A673 (cell line): ENCODE results near the gene NFATC2. TPM values are rescaled to one million over a fixed set of nuclear protein-coding genes. Genes with fewer than 3 reads are reported as not detected.

Experiments used
- BruUV-seq: library from RNA; stranded (reverse); fragments of 400-500 nt; replicated peaks from 2 replicates; lab custom pipeline; 2021; lab: Mats Ljungman, UMichigan
- CTCF ChIA-PET: fragments of 300-600 bp; sonication (Branson Sonifier 250); formaldehyde crosslinking; loops from one replicate; lab custom pipeline; 2022; ENCODE audit warnings: antibody characterized with exemption; lab: Charles Lee
- POLR2A ChIA-PET: fragments of 300-600 bp; sonication (Branson Sonifier 250); formaldehyde crosslinking; loops from one replicate; lab custom pipeline; 2022; ENCODE audit warnings: antibody characterized with exemption; ENCODE audit not compliant: low non-redundant PET; lab: Charles Lee
- DNase-seq: peaks from one replicate; pipeline ENCODE4 v3.0.0-alpha.2; 2015; ENCODE audit warnings: low spot score
- H3K27ac ChIP-seq: fragments of 200-600 bp; sonication (generic); 2 replicates; pipeline ENCODE4 v1.5.1; 2016; ENCODE audit warnings: mixed run types, low read depth, mild to moderate bottlenecking, mixed read lengths, antibody characterized with exemption, low read length; ENCODE audit not compliant: poor library complexity, severe bottlenecking
- H3K27me3 ChIP-seq: fragments of 200-600 bp; sonication (generic); replicated peaks from 2 replicates; pipeline ENCODE4 v1.6.1; 2017; ENCODE audit warnings: mixed run types, low read depth, mild to moderate bottlenecking, mixed read lengths, antibody characterized with exemption, low read length; ENCODE audit not compliant: insufficient read depth, poor library complexity
- H3K36me3 ChIP-seq: fragments of 200-600 bp; sonication (generic); 2 replicates; pipeline ENCODE4 v1.6.1; 2016; ENCODE audit warnings: mixed run types, mild to moderate bottlenecking, mixed read lengths, antibody characterized with exemption, low read length; ENCODE audit not compliant: insufficient read depth, poor library complexity, severe bottlenecking
- H3K4me1 ChIP-seq: fragments of 200-600 bp; sonication (generic); 2 replicates; pipeline ENCODE4 v1.6.1; 2017; ENCODE audit warnings: mixed run types, mild to moderate bottlenecking, mixed read lengths, antibody characterized with exemption, low read length; ENCODE audit not compliant: insufficient read depth, poor library complexity, severe bottlenecking
- H3K4me3 ChIP-seq: fragments of 200-600 bp; sonication (generic); 2 replicates; pipeline ENCODE4 v1.5.1; 2016; ENCODE audit warnings: low read depth, mixed run types, mild to moderate bottlenecking, mixed read lengths, low read length; ENCODE audit not compliant: poor library complexity, severe bottlenecking
- H3K9me3 ChIP-seq: fragments of 200-600 bp; sonication (generic); 2 replicates; pipeline ENCODE4 v1.6.1; 2016; ENCODE audit warnings: mixed run types, low read depth, mild to moderate bottlenecking, mixed read lengths, antibody characterized with exemption, low read length; ENCODE audit not compliant: poor library complexity, severe bottlenecking
- EZH2 ChIP-seq: fragments of 200-600 bp; sonication (generic); IDR thresholded peaks from 2 replicates; pipeline ENCODE4 v1.6.1; 2017; ENCODE audit warnings: borderline replicate concordance, low read depth, mild to moderate bottlenecking, mixed read lengths, antibody characterized with exemption, low read length; ENCODE audit not compliant: poor library complexity, severe bottlenecking
- intact Hi-C: fragments of 100-400 bp; cut with micrococcal nuclease; formaldehyde crosslinking; loops from one replicate; pipeline ENCODE4 v1.10.0; 2022; ENCODE audit not compliant: unreplicated experiment
- total RNA-seq: library from RNA; stranded (reverse); gene quantifications from 2 replicates; pipeline ENCODE4 v1.2.3, GENCODE V29; 2021
- TF ChIP-seq, protein P1 (sequence below): fragments of 300-800, 200-600 bp; sonication (generic); conservative IDR thresholded peaks from 2 replicates; pipeline ENCODE4 v1.5.1; 2017; ENCODE audit warnings: low read depth, mild to moderate bottlenecking, antibody characterized with exemption, low read length, moderate library complexity, mixed read lengths

Gene NFATC2
- total RNA-seq, 1 experiment from 2014 or later = 0.64 TPM

DNA sequence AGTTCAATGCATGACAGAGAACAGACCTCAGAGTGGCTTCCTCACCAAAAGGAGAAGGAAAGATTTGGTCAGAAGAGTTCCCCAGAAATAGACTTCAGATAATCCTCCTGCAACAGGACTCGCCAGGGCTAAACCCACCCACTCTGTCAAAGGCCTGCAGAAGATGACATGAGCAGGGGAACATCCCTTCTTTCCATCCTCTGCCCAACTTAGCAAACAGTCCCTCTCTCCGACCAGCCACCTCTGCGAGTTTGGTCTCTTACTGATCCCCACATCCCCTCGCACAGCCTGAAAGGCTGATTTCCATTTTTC, 7.5 kb downstream of the NFATC2 start:
- no peak for DNase-seq
- Histone ChIP-seq H3K27ac (no peak overlapping the region), H3K4me3 (no peak overlapping the region), H3K27me3 (no peaks in the 10 kb centered on the region), H3K4me1 (no peaks in the 10 kb centered on the region), H3K36me3 (no peaks in the 10 kb centered on the region), H3K9me3 (no peaks in the 10 kb centered on the region)
- ChIA-PET CTCF (no interaction called here), POLR2A (interaction anchor here (0.5 kb wide), 1 partner anchor 19 kb away, joined by 3 read pairs; no protein-coding TSS in a partner anchor)
- no TSS peak for BruUV-seq
- TF ChIP-seq, protein P1, sequence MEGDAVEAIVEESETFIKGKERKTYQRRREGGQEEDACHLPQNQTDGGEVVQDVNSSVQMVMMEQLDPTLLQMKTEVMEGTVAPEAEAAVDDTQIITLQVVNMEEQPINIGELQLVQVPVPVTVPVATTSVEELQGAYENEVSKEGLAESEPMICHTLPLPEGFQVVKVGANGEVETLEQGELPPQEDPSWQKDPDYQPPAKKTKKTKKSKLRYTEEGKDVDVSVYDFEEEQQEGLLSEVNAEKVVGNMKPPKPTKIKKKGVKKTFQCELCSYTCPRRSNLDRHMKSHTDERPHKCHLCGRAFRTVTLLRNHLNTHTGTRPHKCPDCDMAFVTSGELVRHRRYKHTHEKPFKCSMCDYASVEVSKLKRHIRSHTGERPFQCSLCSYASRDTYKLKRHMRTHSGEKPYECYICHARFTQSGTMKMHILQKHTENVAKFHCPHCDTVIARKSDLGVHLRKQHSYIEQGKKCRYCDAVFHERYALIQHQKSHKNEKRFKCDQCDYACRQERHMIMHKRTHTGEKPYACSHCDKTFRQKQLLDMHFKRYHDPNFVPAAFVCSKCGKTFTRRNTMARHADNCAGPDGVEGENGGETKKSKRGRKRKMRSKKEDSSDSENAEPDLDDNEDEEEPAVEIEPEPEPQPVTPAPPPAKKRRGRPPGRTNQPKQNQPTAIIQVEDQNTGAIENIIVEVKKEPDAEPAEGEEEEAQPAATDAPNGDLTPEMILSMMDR = no peak
- TF ChIP-seq EZH2 = no peak
- intact Hi-C loops = no loop called here

DNA sequence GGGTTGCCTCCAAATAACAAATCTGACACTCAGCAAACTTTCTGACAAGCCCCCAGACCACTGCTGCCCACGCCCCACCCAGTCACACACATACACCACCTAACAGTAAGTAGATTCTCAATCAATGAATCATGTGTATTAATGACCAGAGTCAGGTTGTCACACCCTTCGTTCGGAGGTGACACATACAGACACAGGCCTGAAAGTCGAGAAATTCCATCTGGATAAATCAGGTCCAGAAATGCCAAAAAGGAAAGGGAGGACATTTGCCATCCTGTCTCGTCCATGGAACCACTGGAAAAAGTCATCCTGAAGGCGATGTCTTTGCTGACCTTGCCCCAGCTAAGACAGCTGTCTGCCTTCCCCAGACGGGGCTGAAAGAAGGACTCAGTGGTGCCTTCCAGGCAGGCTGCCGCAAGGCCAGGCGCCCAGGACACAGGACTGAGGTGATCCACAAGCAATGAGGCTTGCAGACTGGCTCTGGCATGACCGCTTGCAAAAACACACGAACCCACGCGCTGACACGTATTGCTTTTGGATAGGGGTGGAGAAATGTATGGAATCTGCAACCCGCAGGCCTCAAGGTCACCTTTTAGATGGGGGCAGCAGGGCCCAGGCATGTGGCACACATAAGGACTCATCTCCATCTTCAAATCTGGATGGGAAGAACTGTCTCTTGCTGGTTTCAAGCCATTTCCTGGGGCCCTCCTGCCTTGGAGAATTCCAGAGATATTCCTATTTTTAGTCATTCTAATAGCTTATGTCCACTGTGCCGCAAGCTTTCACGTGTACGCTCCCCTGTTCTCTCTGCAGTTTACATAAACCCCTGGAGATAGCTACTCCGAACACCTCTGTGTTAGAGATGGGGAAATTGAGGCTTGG, 9.0 kb downstream of the NFATC2 start:
- TF ChIP-seq, protein P1 = no peak
- TF ChIP-seq EZH2 = no peak
- no peak overlapping the region for H3K27ac ChIP-seq

DNA sequence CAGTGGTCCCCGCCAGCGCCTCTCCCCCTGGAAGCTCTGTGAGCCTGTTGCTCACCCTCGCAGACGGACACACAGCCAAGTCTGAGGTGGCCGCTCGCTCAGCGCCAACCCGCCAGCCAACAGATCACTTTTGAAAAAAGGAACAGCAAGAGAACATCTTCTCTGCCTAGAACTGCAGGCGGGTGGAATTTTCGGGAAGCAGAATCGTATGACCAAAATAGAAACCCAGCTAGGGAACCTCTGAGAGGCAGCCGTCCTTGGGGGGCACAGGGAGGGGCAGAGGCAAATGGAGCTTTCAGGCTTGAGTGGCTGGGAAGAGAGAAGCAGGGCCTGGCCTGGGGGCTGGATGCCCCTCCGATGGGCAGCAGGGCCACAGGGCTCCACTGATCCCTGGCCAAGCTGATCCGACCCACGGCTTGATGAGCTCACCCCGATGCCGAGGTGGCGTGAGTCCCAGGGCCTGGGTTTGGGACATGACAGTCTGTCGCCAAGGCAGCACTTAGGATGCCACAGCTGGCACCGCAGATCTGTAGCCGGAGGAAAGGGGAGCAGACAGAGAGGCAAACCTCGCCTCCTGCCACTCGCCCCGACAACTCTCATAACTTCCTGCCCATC, 9.8 kb downstream of the NFATC2 start:
- Histone ChIP-seq H3K9me3 (no peaks in the 10 kb centered on the region), H3K4me3 (no peak overlapping the region), H3K27me3 (no peaks in the 10 kb centered on the region), H3K27ac (no peak overlapping the region), H3K4me1 (peaks cover 9% of the 10 kb centered on the region), H3K36me3 (no peaks in the 10 kb centered on the region)
- BruUV-seq = no TSS peak
- CTCF ChIA-PET = no interaction called here
- POLR2A ChIA-PET = no interaction called here
- no peak for DNase-seq
- TF ChIP-seq EZH2 = no peak
- TF ChIP-seq, protein P1 = no peak
- intact Hi-C loops = no loop called here

More for the DNA sequence above, 9.0 kb downstream of the NFATC2 start:
- Histone ChIP-seq H3K27me3 (no peaks in the 10 kb centered on the region), H3K9me3 (no peaks in the 10 kb centered on the region), H3K36me3 (no peaks in the 10 kb centered on the region), H3K4me3 (no peak overlapping the region), H3K4me1 (peaks cover 9% of the 10 kb centered on the region)
- DNase-seq = no peak
- CTCF ChIA-PET = no interaction called here
- POLR2A ChIA-PET = no interaction called here
- intact Hi-C loops = no loop called here
- no TSS peak for BruUV-seq
